Motor neuron (in vitro differentiated cells): ENCODE results near the gene ZNF804A. TPM values are rescaled to one million over a fixed set of nuclear protein-coding genes. Genes with fewer than 3 reads are reported as not detected.
A peak's percentile ranks its signal among the peaks of the same experiment; 100 is the strongest.

Experiments used
- ATAC-seq, 8 experiments: fragments of 200-7000 bp; cut with Tn5 transposase; replicated peaks in 6 of 8; 2 replicates each; pipeline ENCODE4 v1.8.0; 2021; ENCODE audit warnings: mild to moderate bottlenecking in 8 of 8, moderate library complexity in 8 of 8
- H3K27ac ChIP-seq, 2 donors: fragments of 250-450 bp; sonication (Bioruptor Pico); 2 replicates each; pipeline ENCODE4 v1.9.0; 2021; ENCODE audit warnings: antibody characterized with exemption in 2 of 2, mild to moderate bottlenecking in 2 of 2, moderate library complexity in 1 of 2
- H3K4me1 ChIP-seq, 2 donors: fragments of 250-450 bp; sonication (Bioruptor Pico); replicated peaks in 1 of 2; 2 replicates each; pipeline ENCODE4 v1.6.1; 2021; ENCODE audit warnings: antibody characterized with exemption in 2 of 2, mild to moderate bottlenecking in 2 of 2, moderate library complexity in 1 of 2
- H3K4me3 ChIP-seq, 5 donors: fragments of 250-450 bp; sonication (Bioruptor Pico); 2 replicates each; pipeline ENCODE4 v1.9.0; 2021; ENCODE audit warnings: antibody characterized with exemption in 5 of 5, mild to moderate bottlenecking in 5 of 5, moderate library complexity in 4 of 5
- WGBS, 10 experiments: fragments of 450-650 bp; shearing (Covaris generic); methylation state at CpG; one replicate each; pipeline ENCODE4 v1.0.0; 2022; 5-methylcytosine and 5-hydroxymethylcytosine counted together
- in situ Hi-C, 9 experiments: fragments of 400-800 bp; cut with MboI; loops; one replicate each; pipeline ENCODE4 v1.15.0; 2021; ENCODE audit warnings: low sequenced_read_pairs in 9 of 9, low pct_unique_long_range_greater_than_20kb in 2 of 9; ENCODE audit not compliant: unreplicated experiment in 9 of 9
- total RNA-seq, 8 experiments: library from RNA; unstranded; fragments of 300-600 nt; gene quantifications; 2 replicates each; pipeline versions ENCODE4 v1.2.3 to v1.2.4, GENCODE V29; 2022

Gene ZNF804A
- total RNA-seq, 8 experiments from 2014 or later, result 0.09 to 10.4 (median 5.2) TPM

DNA sequence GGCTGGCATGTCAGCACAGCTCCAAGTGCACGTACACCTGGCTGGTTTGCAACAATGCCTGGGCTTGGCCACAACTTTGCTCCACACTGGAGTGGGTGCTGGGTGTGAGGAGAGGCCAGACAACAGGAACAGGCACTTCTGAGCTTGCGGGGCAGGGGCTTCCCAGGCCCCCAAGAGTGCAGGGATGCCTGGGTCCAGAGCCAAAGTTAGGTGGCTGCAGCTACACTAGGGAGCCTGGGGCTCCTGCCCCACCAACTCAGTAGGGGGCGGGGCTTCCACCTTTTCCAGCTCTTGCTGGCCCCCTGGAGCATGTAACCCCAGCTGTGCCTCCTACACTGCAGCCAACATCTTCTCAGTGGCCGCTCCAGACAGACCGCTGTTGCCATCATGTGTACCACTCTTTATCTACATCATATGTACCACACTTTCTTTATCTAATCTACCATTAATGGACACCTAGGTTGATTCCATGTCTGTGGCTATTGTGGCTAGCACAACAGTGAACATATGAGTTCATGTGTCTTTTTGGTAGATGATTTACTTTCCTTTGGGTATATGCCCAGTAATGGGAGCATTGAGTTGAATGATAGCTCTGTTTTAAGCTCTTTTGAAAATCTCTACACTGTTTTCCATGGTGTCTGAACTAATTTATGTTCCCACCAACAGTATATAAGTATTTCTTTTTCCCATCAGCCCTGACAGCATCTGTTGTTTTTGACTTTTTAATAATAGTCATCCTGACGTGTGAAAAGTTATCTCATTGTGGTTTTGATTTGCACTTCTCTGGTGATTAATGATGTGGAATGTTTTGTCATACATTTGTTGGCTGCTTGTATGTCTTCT lies 87.9 kb downstream of the ZNF804A start:
- 0 to 88% (median 66%) methylated on average over 1 to 3 of the region's 6 CpGs for WGBS, 10 experiments
- Histone ChIP-seq H3K4me1 (no peaks in the 10 kb centered on the region), H3K27ac (no peak overlapping the region), H3K4me3 (no peak overlapping the region)
- in situ Hi-C loops, result no loop called here
- no peak for ATAC-seq

DNA sequence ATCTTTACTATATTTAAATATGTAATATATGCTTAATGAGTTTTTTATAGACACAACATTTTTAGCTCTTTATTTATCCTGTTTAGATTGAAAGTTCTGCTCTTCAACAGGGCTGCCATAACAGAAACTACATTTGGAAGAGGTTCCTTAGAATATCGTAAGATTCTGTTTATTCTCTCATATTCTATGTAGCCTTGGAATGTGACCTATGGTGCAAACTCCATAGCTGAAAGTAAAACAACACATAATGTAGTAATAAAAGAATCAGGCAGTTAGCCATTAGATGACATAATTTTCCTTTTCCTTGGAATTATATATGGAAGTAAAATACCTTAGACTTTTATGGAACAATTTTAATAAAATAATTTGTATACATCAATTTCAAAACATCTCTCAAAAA lies 91.3 kb downstream of the ZNF804A start:
- WGBS, 10 experiments, result 0 to 100% (median 88%) methylated on average over 1 of the region's 1 CpG; no CpG with 5 or more reads in 4 of the 10 experiments
- Histone ChIP-seq H3K4me1 (peaks cover 0 to 18% of the 10 kb centered on the region in 2 donors), H3K27ac (no peak overlapping the region), H3K4me3 (no peak overlapping the region)
- ATAC-seq, result no peak
- in situ Hi-C loops, result no loop called here

DNA sequence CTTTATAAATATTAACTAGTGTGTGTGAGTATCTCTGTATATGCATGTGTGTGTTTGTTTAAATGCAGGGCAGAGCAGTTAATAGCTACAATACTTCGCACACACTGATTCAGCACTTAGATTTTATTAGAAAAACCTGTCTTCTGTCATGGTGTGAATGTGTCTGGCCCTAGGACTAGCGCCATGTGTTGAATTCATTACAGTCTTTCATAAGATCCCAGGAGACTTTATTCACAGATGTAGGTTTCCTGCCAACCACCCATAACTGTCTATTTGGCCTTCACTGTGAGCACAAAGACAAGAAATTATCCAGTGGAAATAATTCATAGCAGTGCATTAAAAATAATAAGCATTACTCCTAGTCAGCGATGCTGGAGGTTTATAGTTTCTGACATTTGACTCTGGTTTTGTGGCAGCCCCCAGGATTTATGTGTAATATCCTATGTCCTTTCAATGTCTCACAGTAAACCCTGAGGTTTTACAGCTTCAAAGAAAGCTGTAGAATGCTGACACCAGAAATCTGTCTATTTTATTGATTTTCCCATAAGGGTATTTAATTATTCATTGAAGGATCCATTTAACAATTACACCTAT lies 93.9 kb downstream of the ZNF804A start:
- in situ Hi-C loops, result no loop called here
- H3K27ac ChIP-seq, result no peak overlapping the region
- peak in 7 of 8 experiments; percentile 20 to 99 (median 98) for ATAC-seq
- H3K4me3 ChIP-seq, result peak overlapping the region in 2 of 5 donors; percentile 9 to 19
- H3K4me1 ChIP-seq, result peaks cover 0 to 18% of the 10 kb centered on the region in 2 donors
- WGBS, 10 experiments, result 0 to 50% (median 19%) methylated on average over 1 to 3 of the region's 3 CpGs

- Histone ChIP-seq H3K27ac (no peak overlapping the region), H3K4me3 (no peak overlapping the region), H3K4me1 (peaks cover 0 to 14% of the 10 kb centered on the region in 2 donors)
- no peak for ATAC-seq
- WGBS, 10 experiments, result 0 to 100% (median 87%) methylated on average over 1 of the region's 1 CpG
- in situ Hi-C loops, result no loop called here
Measured at GRCh38 chr2:184696644-184697043, 98.3 kb downstream of the ZNF804A start.

- no peak overlapping the region for H3K27ac ChIP-seq
- no peak overlapping the region for H3K4me3 ChIP-seq
- in situ Hi-C loops, result no loop called here
- no peak for ATAC-seq
- 8 to 100% (median 89%) methylated on average over 1 to 3 of the region's 3 CpGs for WGBS, 10 experiments
- H3K4me1 ChIP-seq, result peaks cover 0 to 1% of the 10 kb centered on the region in 2 donors
Measured at GRCh38 chr2:184698476-184698875, 100.1 kb downstream of the ZNF804A start.

GRCh38 chr2:184721881-184722280 lies 123.6 kb downstream of the ZNF804A start:
- H3K4me1 ChIP-seq, result no peaks in the 10 kb centered on the region
- WGBS, 10 experiments, result 0 to 100% (median 88%) methylated on average over 1 to 6 of the region's 6 CpGs
- no peak for ATAC-seq
- H3K4me3 ChIP-seq, result no peak overlapping the region
- H3K27ac ChIP-seq, result no peak overlapping the region
- in situ Hi-C loops, result no loop called here

DNA sequence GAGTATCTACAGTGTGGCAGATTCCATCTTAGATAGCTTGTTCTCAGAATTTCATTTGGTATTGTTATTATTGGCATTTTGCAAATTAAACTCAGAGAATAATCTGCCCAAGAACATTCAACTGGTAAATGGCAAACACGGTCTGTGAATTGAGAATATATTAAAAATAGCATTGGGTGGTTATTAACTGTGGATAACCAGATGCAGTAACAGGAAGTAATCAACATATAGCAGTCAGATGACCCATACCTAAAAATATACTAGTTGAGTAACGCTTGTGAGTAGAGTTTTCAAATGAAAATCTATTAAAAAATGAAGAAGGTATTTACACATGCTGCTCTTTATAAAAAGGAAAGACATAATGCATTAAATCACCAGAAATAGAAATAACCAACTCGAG lies 129.5 kb downstream of the ZNF804A start:
- no peak overlapping the region for H3K4me3 ChIP-seq
- no peak overlapping the region for H3K27ac ChIP-seq
- ATAC-seq, result no peak
- in situ Hi-C loops, result no loop called here
- 7 to 90% (median 56%) methylated on average over 2 to 3 of the region's 3 CpGs; no CpG with 5 or more reads in 1 of the 10 experiments for WGBS, 10 experiments
- H3K4me1 ChIP-seq, result no peaks in the 10 kb centered on the region

GRCh38 chr2:184728411-184728810 lies 130.1 kb downstream of the ZNF804A start:
- Histone ChIP-seq H3K27ac (no peak overlapping the region), H3K4me1 (no peaks in the 10 kb centered on the region), H3K4me3 (no peak overlapping the region)
- no peak for ATAC-seq
- in situ Hi-C loops, result no loop called here

- Histone ChIP-seq H3K27ac (no peak overlapping the region), H3K4me3 (no peak overlapping the region), H3K4me1 (no peaks in the 10 kb centered on the region)
- in situ Hi-C loops, result no loop called here
- 0 to 85% (median 59%) methylated on average over 1 to 3 of the region's 3 CpGs for WGBS, 10 experiments
- ATAC-seq, result no peak
Measured at GRCh38 chr2:184729581-184729980, 131.3 kb downstream of the ZNF804A start.

DNA sequence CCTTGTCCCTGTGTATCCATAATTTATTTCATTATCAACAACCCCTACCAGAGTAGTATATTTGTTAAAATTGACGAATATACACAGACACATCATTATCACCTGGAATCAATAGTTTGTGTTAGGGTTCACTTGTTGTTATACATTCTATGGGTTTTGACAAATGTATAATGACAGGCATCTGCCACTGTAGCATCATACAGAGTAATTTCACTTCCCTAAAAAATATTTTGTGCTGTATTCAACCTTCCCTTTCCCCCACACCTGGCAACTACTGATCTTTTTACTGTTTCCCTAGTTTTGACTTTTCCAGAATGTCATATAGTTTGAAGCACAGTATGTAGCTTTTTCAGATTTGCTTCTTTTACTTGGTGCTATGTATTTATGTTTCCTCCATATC lies 132.0 kb downstream of the ZNF804A start:
- no peak overlapping the region for H3K27ac ChIP-seq
- ATAC-seq, result no peak
- no peak overlapping the region for H3K4me3 ChIP-seq
- WGBS, 10 experiments, result 0 to 100% (median 50%) methylated on average over 1 of the region's 1 CpG; no CpG with 5 or more reads in 3 of the 10 experiments
- in situ Hi-C loops, result no loop called here
- H3K4me1 ChIP-seq, result no peaks in the 10 kb centered on the region

GRCh38 chr2:184734338-184734737 lies 136.0 kb downstream of the ZNF804A start:
- Histone ChIP-seq H3K27ac (no peak overlapping the region), H3K4me1 (no peaks in the 10 kb centered on the region), H3K4me3 (no peak overlapping the region)
- ATAC-seq, result no peak
- in situ Hi-C loops, result no loop called here

- ATAC-seq, result no peak
- Histone ChIP-seq H3K4me3 (no peak overlapping the region), H3K4me1 (no peaks in the 10 kb centered on the region), H3K27ac (no peak overlapping the region)
- 50 to 100% (median 93%) methylated on average over 1 of the region's 1 CpG; no CpG with 5 or more reads in 2 of the 10 experiments for WGBS, 10 experiments
- in situ Hi-C loops, result no loop called here
Measured at GRCh38 chr2:184735611-184736010, 137.3 kb downstream of the ZNF804A start.

DNA sequence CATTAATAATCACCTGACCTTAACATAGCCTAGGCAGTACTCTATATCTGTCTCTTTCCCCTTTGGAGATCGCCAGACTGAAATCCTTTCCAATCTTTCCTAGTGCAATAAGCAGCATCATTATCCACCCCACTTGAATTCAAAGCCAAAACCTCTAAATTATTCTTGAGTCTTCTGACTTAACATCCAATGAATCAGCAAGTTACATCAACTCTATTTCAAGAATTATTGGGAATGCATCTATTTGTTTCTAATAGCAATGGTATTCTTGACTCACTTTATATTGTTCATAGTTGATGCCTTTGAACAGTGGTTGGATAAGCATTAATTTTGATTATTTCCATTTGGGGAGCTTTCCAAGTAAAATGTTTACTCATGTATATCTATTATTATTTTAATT lies 144.8 kb downstream of the ZNF804A start:
- Histone ChIP-seq H3K27ac (no peak overlapping the region), H3K4me3 (no peak overlapping the region), H3K4me1 (no peaks in the 10 kb centered on the region)
- 18 to 100% (median 84%) methylated on average over 1 of the region's 1 CpG; no CpG with 5 or more reads in 2 of the 10 experiments for WGBS, 10 experiments
- in situ Hi-C loops, result no loop called here
- peak in 1 of 8 experiments; percentile 41 for ATAC-seq

GRCh38 chr2:184756161-184756560 lies 157.8 kb downstream of the ZNF804A start:
- no peak overlapping the region for H3K4me3 ChIP-seq
- in situ Hi-C loops, result no loop called here
- no peak for ATAC-seq
- H3K4me1 ChIP-seq, result peaks cover 0 to 6% of the 10 kb centered on the region in 2 donors
- 0 to 100% (median 58%) methylated on average over 1 of the region's 1 CpG; no CpG with 5 or more reads in 3 of the 10 experiments for WGBS, 10 experiments
- H3K27ac ChIP-seq, result no peak overlapping the region
